ENCODE data around the gene SLC7A7.
A peak's percentile ranks its signal among the peaks of the same experiment; 100 is the strongest.
"Not testable (repeated sequence)": the region's sequence is repeated elsewhere in the genome, so short reads cannot be mapped to it uniquely, and the experiment has no call there.

SLC7A7 gene

DNA sequence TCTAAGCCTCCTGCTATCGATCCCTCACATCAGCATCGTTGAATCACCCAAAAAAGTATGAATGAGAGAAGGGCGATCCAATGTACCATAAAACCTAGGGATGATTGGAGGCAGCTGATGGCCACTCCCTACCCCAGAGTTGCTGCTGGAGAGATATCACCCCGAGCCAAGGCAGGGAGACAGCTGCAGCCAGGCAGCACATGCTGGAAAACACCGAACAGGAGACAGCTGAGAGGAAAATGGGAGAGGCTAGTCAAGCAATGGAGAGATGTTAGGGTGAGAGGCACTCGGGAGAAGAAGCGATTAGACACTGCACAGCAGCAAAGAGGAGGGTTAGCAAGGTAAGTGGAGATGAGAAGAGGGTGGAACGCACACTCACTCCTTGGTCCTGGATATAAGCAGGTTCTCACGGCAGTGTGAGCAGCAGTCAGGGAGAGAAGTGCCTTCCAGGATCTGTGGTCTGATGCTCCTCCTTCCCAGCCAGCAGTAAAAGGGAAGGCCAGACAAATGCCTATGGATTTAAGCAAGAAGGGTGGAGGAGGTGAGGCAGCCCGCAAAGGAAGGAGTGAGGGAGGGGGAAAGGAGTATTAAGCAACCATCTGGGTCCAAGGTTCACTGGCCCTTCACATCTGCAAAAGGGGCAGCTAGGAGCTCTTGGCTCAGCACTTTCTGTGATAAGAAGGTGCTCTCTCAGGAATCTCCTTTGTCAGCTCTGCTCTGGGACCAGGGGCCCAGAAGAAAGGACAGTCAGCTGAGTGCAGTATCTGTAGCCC is at the start of gene SLC7A7:
Gene SLC7A7, minus strand, starts transcription at position 495 of the 773 bp plus-strand sequence. CDS start 2,037 bp downstream, outside the sequence.
- peak within 1 kb of the TSS; percentile 54 to 63 for H3K4me3 ChIP-seq (ENCODE audit: low read depth in 1 of 2, low read length in 1 of 2)
- TF ChIP-seq, protein P1, sequence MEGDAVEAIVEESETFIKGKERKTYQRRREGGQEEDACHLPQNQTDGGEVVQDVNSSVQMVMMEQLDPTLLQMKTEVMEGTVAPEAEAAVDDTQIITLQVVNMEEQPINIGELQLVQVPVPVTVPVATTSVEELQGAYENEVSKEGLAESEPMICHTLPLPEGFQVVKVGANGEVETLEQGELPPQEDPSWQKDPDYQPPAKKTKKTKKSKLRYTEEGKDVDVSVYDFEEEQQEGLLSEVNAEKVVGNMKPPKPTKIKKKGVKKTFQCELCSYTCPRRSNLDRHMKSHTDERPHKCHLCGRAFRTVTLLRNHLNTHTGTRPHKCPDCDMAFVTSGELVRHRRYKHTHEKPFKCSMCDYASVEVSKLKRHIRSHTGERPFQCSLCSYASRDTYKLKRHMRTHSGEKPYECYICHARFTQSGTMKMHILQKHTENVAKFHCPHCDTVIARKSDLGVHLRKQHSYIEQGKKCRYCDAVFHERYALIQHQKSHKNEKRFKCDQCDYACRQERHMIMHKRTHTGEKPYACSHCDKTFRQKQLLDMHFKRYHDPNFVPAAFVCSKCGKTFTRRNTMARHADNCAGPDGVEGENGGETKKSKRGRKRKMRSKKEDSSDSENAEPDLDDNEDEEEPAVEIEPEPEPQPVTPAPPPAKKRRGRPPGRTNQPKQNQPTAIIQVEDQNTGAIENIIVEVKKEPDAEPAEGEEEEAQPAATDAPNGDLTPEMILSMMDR (IDR thresholded peaks at IDR 0.05), result no peak

DNA sequence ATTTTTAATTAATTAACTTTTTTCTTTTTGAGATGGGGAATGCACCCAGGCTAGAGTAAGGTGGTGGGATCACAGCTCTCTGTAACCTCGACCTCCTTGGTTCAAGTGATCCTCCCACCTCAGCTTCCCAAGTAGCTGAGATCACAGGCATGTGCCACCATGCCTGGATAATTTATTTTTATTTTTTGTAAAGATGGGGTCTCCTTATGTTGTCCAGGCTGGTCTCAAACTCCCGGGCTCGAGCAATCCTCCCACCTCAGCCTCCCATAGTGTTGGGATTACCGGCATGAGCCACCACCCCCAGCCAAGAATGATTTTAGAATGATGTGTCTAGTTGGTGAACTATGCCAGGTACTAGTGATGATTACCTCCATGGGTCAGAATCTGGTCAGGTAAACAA is 49.7 kb upstream of the SLC7A7 start:
- TF ChIP-seq, protein P1 (IDR thresholded peaks at IDR 0.05), result no peak
- peak overlapping the region; percentile 17 for H3K27ac ChIP-seq
- peaks cover 12 to 15% of the 10 kb centered on the region in 2 experiments for H3K4me1 ChIP-seq (ENCODE audit: control insufficient read depth in 1 of 2, insufficient read depth in 1 of 2, low read depth in 1 of 2, low read length in 1 of 2)
- H3K36me3 ChIP-seq, result no peaks in the 10 kb centered on the region
- no peaks in the 10 kb centered on the region for H3K27me3 ChIP-seq
- no peaks in the 10 kb centered on the region for H3K9me3 ChIP-seq
- H3K4me3 ChIP-seq (ENCODE audit: low read depth in 1 of 2, low read length in 1 of 2), result no peak overlapping the region

More for the DNA sequence above, at the start of gene SLC7A7:
- H3K36me3 ChIP-seq, result no peaks in the 10 kb centered on the region
- peaks cover 7% of the 10 kb centered on the region for H3K27me3 ChIP-seq
- H3K27ac ChIP-seq, result peak within 1 kb of the TSS; percentile 96
- peaks cover 78 to 85% of the 10 kb centered on the region in 2 experiments for H3K4me1 ChIP-seq (ENCODE audit: control insufficient read depth in 1 of 2, insufficient read depth in 1 of 2, low read depth in 1 of 2, low read length in 1 of 2)
- H3K9me3 ChIP-seq, result no peaks in the 10 kb centered on the region

DNA sequence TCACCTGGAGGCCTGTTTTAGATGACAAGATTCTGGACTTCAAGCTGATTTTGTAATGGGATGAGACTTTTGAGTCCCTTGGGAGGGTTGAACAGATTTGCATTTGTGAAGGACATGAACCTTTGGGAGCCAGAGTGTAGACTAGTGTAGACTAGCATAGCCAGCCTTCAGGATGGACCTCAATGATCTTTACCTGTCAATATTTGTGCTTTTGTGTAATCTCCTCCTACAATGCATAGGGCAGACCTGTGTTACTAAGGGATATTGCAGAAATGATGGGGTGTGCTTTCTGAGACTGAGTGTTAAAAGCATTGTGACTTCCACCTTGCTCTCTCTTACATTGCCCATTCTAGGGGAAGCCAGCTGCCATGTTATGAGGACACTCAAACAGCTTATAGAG is 46.4 kb upstream of the SLC7A7 start:
- TF ChIP-seq, protein P1 (IDR thresholded peaks at IDR 0.05), result no peak
- Histone ChIP-seq H3K4me3 (ENCODE audit: low read depth in 1 of 2, low read length in 1 of 2) (no peak overlapping the region), H3K36me3 (no peaks in the 10 kb centered on the region), H3K27ac (no peak overlapping the region), H3K9me3 (no peaks in the 10 kb centered on the region), H3K27me3 (no peaks in the 10 kb centered on the region), H3K4me1 (ENCODE audit: control insufficient read depth in 1 of 2, insufficient read depth in 1 of 2, low read depth in 1 of 2, low read length in 1 of 2) (no peaks in the 10 kb centered on the region)

DNA sequence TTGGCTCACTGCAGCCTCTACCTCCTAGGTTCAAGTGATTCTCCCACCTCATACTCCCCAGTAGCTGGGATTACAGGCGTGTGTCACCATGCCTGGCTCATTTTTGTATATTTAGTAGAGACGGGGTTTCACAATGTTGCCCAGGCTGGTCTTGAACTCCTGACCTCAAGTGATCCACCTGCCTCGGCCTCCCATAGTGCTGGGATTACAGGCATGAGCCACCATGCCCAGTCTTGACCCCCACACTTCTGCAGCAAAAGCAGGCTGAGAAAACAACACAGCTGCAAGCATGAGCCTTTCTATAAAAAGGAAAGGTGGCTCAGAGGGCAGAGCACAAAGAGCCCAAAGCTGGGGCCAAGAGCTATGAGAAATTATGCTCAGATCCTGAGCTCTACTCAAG is 45.1 kb upstream of the SLC7A7 start:
- not testable (repeated sequence) for H3K4me1 ChIP-seq (ENCODE audit: control insufficient read depth in 1 of 2, insufficient read depth in 1 of 2, low read depth in 1 of 2, low read length in 1 of 2); H3K27me3 ChIP-seq; H3K9me3 ChIP-seq; H3K36me3 ChIP-seq; H3K27ac ChIP-seq; H3K4me3 ChIP-seq (ENCODE audit: low read depth in 1 of 2, low read length in 1 of 2)

DNA sequence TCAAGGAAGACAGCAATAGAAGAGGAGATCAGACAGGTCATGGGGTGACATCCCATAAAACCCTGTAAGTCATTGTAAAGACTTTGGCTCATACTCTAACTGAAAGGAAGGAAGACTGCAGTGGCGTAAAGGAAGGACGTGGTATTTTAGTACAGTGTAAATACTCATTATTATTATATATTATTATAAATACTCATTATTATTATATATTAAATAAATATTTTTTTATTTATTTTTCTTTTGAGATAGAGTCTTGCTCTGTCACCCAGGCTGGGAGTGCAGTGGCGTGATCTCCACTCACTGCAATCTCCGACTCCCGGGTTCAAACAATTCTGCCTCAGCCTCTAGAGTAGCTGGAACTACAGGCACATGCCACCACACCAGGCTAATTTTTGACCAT is 41.2 kb upstream of the SLC7A7 start:
- Histone ChIP-seq H3K36me3 (no peaks in the 10 kb centered on the region), H3K4me1 (ENCODE audit: control insufficient read depth in 1 of 2, insufficient read depth in 1 of 2, low read depth in 1 of 2, low read length in 1 of 2) (peaks cover 8 to 16% of the 10 kb centered on the region in 2 experiments), H3K27me3 (no peaks in the 10 kb centered on the region), H3K27ac (no peak overlapping the region), H3K9me3 (no peaks in the 10 kb centered on the region), H3K4me3 (ENCODE audit: low read depth in 1 of 2, low read length in 1 of 2) (no peak overlapping the region)
- TF ChIP-seq, protein P1 (IDR thresholded peaks at IDR 0.05), result no peak

DNA sequence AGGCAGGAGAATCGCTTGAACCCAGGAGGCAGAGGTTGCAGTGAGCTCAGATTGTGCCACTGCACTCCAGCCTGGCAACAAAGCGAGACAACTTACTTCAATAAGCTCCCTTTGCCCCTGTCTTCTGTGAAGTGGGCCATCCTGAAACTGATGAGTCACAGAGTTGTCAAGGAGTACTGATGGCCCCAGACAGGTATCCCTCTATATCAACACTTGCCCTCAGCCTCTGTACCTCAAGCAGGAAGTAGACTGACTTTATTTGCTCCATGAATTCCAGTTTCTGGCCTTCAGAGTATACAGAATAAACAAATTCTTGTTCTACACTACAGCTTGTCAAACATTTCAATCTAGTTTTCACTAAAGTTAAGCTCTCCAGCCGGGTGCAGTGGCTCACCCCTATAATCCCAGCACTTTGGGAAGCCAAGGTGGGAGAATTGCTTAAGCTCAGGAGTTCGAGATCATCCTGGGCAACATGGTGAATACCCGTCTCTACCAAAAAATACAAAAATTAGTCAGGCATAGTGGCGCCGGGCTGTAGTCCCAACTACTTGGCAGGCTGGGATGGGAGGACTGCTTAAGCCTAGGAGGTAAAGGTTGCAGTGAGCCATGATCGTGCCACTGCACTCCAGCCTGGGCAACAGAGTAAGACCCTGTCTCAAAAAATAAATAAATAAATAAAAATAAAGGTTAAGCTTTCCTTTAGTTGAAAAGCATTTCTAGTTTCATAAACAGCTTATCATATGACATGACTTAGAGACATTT is 39.9 kb upstream of the SLC7A7 start:
- Histone ChIP-seq H3K36me3 (no peaks in the 10 kb centered on the region), H3K4me3 (ENCODE audit: low read depth in 1 of 2, low read length in 1 of 2) (no peak overlapping the region), H3K27me3 (no peaks in the 10 kb centered on the region), H3K9me3 (no peaks in the 10 kb centered on the region), H3K27ac (no peak overlapping the region), H3K4me1 (ENCODE audit: control insufficient read depth in 1 of 2, insufficient read depth in 1 of 2, low read depth in 1 of 2, low read length in 1 of 2) (peaks cover 13 to 23% of the 10 kb centered on the region in 2 experiments)
- TF ChIP-seq, protein P1 (IDR thresholded peaks at IDR 0.05), result no peak

DNA sequence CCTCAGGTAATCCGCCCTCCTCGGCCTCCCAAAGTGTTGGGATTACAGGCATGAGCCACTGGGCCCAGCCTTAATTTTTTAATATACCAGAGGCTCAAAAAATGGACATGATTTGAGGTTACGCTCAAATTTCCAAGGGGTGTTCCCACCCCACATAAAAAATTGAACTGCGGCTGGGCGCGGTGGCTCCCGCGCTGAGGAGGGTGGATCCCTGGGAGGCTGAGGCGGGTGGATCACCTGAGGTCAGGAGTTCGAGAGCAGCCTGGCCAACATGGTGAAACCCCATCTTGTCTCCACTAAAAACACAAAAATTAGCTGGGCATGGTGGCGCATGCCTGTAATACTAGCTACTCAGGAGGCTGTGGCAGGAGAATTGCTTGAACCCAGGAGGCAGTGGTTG is 39.1 kb upstream of the SLC7A7 start:
- not testable (repeated sequence) for H3K27ac ChIP-seq; H3K4me3 ChIP-seq (ENCODE audit: low read depth in 1 of 2, low read length in 1 of 2); H3K36me3 ChIP-seq; H3K27me3 ChIP-seq; H3K9me3 ChIP-seq
- peaks cover 13 to 23% of the 10 kb centered on the region in 2 experiments for H3K4me1 ChIP-seq (ENCODE audit: control insufficient read depth in 1 of 2, insufficient read depth in 1 of 2, low read depth in 1 of 2, low read length in 1 of 2)
